ENCODE measurements around the gene CASQ1.

DNA sequence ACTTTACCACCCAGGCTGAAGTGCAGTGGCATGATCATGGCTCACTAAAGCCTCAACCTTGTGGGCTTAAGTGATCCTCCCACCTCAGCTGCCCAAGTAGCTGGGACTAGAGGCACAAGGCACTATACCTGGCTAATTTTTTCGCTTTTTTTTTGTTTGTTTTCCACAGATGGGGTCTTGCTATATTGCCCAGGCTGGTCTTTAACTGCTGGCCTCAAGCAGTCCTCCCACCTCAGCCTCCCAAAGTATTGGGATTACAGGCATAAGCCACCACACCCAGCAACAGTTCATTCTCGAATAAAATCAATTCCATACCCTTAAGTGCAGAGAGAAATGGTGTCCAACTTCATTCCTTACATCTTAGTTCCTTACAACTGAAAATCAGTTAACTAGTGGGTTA lies 47.2 kb downstream of the CASQ1 start:
- TF ChIP-seq, protein P1, sequence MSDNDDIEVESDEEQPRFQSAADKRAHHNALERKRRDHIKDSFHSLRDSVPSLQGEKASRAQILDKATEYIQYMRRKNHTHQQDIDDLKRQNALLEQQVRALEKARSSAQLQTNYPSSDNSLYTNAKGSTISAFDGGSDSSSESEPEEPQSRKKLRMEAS (IDR thresholded peaks at IDR 0.05; ENCODE audit: low read depth, low read length), result no peak
- TF ChIP-seq, protein P2, sequence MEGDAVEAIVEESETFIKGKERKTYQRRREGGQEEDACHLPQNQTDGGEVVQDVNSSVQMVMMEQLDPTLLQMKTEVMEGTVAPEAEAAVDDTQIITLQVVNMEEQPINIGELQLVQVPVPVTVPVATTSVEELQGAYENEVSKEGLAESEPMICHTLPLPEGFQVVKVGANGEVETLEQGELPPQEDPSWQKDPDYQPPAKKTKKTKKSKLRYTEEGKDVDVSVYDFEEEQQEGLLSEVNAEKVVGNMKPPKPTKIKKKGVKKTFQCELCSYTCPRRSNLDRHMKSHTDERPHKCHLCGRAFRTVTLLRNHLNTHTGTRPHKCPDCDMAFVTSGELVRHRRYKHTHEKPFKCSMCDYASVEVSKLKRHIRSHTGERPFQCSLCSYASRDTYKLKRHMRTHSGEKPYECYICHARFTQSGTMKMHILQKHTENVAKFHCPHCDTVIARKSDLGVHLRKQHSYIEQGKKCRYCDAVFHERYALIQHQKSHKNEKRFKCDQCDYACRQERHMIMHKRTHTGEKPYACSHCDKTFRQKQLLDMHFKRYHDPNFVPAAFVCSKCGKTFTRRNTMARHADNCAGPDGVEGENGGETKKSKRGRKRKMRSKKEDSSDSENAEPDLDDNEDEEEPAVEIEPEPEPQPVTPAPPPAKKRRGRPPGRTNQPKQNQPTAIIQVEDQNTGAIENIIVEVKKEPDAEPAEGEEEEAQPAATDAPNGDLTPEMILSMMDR (IDR thresholded peaks at IDR 0.05; ENCODE audit: low read depth, low read length), result no peak
- no peak for TF ChIP-seq POLR2A (IDR thresholded peaks at IDR 0.05; ENCODE audit: extremely low read depth, insufficient read length)
